HEK293T (cell line): ENCODE results near the gene CHRD.

Source experiments
- ARNT ChIP-seq: fragments of 450-650 bp; IDR thresholded peaks from 2 replicates; pipeline ENCODE4 v1.6.1; 2017; ENCODE audit warnings: mild to moderate bottlenecking
- BHLHE40 ChIP-seq: fragments of 450-650 bp; IDR thresholded peaks from 2 replicates; pipeline ENCODE4 v1.6.1; 2016; ENCODE audit warnings: mild to moderate bottlenecking, moderate library complexity, borderline replicate concordance
- FOXA1 ChIP-seq: fragments of 450-650 bp; IDR thresholded peaks from 2 replicates; pipeline ENCODE4 v1.6.1; 2016; ENCODE audit warnings: mild to moderate bottlenecking
- FOXK2 ChIP-seq: fragments of 450-650 bp; IDR thresholded peaks from 2 replicates; pipeline ENCODE4 v1.6.1; 2016; ENCODE audit warnings: mild to moderate bottlenecking
- FOXM1 ChIP-seq: fragments of 450-650 bp; IDR thresholded peaks from 2 replicates; pipeline ENCODE4 v1.6.1; 2017; ENCODE audit warnings: mild to moderate bottlenecking, borderline replicate concordance
- HDGF ChIP-seq: fragments of 450-650 bp; IDR thresholded peaks from 2 replicates; pipeline ENCODE4 v1.6.1; 2017; ENCODE audit warnings: antibody characterized with exemption, borderline replicate concordance
- LEF1 ChIP-seq: fragments of 450-650 bp; IDR thresholded peaks from 2 replicates; pipeline ENCODE4 v1.6.1; 2017; ENCODE audit warnings: mild to moderate bottlenecking, borderline replicate concordance
- SP1 ChIP-seq: fragments of 450-650 bp; IDR thresholded peaks from 2 replicates; pipeline ENCODE4 v1.6.1; 2017
- SUZ12 ChIP-seq: fragments of 450-650 bp; IDR thresholded peaks from 2 replicates; pipeline ENCODE4 v1.6.1; 2016; ENCODE audit warnings: mild to moderate bottlenecking
- TF ChIP-seq, protein P1 (sequence below): fragments of 450-650 bp; IDR thresholded peaks from 2 replicates; pipeline ENCODE4 v1.6.1; 2016

DNA sequence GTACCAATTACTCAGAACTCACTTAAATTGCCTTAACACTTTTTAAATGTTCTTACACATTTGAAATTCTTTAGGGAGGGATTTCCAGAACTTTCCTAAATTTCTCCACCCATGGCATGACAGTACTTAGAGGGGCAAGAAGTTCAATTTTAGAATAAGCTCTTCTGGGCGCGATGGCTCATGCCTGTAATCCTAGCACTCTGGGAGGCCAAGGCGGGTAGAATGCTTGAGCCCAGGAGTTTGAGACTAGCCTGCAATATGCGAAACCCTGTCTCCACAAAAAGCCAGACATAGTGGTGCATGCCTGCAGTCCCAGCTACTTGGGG is 31.8 kb upstream of the CHRD start:
- TF ChIP-seq HDGF (no peak), FOXK2 (no peak), BHLHE40 (no peak), ARNT (no peak), SUZ12 (no peak), FOXM1 (no peak), SP1 (no peak), FOXA1 (no peak), LEF1 (no peak)
- TF ChIP-seq, protein P1, sequence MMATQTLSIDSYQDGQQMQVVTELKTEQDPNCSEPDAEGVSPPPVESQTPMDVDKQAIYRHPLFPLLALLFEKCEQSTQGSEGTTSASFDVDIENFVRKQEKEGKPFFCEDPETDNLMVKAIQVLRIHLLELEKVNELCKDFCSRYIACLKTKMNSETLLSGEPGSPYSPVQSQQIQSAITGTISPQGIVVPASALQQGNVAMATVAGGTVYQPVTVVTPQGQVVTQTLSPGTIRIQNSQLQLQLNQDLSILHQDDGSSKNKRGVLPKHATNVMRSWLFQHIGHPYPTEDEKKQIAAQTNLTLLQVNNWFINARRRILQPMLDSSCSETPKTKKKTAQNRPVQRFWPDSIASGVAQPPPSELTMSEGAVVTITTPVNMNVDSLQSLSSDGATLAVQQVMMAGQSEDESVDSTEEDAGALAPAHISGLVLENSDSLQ: no peak
